ENCODE measurements around the gene CHMP4A. TPM values are rescaled to one million over a fixed set of nuclear protein-coding genes. Genes with fewer than 3 reads are reported as not detected.

CHMP4A gene
- total and polyA plus RNA-seq, 2 experiments from 2014 or later, result 25.6 to 73.6 TPM

DNA sequence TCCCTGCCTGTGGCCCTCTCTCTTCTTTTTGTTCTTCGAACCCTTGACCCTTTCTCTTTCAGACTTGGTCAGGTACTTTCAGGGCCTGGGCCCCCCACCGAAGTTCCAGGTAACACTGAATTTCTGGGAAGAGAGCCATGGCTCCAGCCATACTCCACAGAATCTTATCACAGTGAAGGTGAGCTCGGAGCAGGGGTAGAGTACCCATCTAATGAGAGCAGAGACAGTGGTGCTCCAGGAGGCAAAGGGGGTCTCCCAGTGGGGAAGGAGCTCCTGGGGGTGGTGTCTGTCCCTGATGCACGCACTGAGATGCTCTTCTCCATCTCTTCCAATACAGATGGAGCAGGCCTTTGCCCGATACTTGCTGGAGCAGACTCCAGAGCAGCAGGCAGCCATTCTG lies 47.5 kb downstream of the CHMP4A start:
- H3K36me3 ChIP-seq (replicated peaks; ENCODE audit: insufficient read depth, low read depth), result no peaks in the 10 kb centered on the region
- TF ChIP-seq EZH2 (IDR thresholded peaks at IDR 0.05; ENCODE audit: borderline replicate concordance) (no peak), EZH2phosphoT487 (IDR thresholded peaks at IDR 0.05; ENCODE audit: low read depth, severe bottlenecking, unreplicated experiment) (no peak)
- TF ChIP-seq, protein P1, sequence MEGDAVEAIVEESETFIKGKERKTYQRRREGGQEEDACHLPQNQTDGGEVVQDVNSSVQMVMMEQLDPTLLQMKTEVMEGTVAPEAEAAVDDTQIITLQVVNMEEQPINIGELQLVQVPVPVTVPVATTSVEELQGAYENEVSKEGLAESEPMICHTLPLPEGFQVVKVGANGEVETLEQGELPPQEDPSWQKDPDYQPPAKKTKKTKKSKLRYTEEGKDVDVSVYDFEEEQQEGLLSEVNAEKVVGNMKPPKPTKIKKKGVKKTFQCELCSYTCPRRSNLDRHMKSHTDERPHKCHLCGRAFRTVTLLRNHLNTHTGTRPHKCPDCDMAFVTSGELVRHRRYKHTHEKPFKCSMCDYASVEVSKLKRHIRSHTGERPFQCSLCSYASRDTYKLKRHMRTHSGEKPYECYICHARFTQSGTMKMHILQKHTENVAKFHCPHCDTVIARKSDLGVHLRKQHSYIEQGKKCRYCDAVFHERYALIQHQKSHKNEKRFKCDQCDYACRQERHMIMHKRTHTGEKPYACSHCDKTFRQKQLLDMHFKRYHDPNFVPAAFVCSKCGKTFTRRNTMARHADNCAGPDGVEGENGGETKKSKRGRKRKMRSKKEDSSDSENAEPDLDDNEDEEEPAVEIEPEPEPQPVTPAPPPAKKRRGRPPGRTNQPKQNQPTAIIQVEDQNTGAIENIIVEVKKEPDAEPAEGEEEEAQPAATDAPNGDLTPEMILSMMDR (IDR thresholded peaks at IDR 0.05; ENCODE audit: poor library complexity), result no peak
- 98% methylated on average over 5 of the region's 5 CpGs for WGBS (ENCODE audit: low lambda C conversion rate, missing lambda C conversion rate)
- H3K79me2 ChIP-seq, result peaks cover 25% of the 10 kb centered on the region
- H3K27me3 ChIP-seq, result no peaks in the 10 kb centered on the region
- H2AFZ ChIP-seq, result no peak overlapping the region
- H3K9me3 ChIP-seq (ENCODE audit: low read depth), result no peaks in the 10 kb centered on the region
- peaks cover 5% of the 10 kb centered on the region for H4K20me1 ChIP-seq (ENCODE audit: insufficient read depth, poor library complexity, severe bottlenecking)
- H3K4me2 ChIP-seq, result no peak overlapping the region
- H3K9me2 ChIP-seq (replicated peaks; ENCODE audit: insufficient read depth), result no peaks in the 10 kb centered on the region
- H3K4me3 ChIP-seq, result no peak overlapping the region
- no peak overlapping the region for H3K27ac ChIP-seq
- H3K4me1 ChIP-seq (ENCODE audit: insufficient read depth), result peaks cover 13% of the 10 kb centered on the region
- DNase-seq (ENCODE audit: low spot score), result no peak

DNA sequence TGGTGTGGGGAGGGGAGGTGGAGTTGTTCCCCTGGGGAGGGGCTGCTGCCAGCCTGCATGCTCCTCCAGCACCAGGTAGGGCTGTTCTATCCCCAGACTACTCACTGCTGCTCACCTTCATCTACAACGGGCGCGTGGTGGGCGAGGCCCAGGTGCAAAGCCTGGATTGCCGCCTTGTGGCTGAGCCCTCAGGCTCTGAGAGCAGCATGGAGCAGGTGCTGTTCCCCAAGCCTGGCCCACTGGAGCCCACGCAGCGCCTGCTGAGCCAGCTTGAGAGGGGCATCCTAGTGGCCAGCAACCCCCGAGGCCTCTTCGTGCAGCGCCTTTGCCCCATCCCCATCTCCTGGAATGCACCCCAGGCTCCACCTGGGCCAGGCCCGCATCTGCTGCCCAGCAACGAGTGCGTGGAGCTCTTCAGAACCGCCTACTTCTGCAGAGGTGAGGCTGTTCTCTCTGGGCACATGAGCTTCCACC lies 48.7 kb downstream of the CHMP4A start:
- no peaks in the 10 kb centered on the region for H3K27me3 ChIP-seq
- peaks cover 25% of the 10 kb centered on the region for H3K79me2 ChIP-seq
- no peaks in the 10 kb centered on the region for H3K9me3 ChIP-seq (ENCODE audit: low read depth)
- 94% methylated on average over 14 of the region's 14 CpGs for WGBS (ENCODE audit: low lambda C conversion rate, missing lambda C conversion rate)
- peaks cover 5% of the 10 kb centered on the region for H4K20me1 ChIP-seq (ENCODE audit: insufficient read depth, poor library complexity, severe bottlenecking)
- no peak for DNase-seq (ENCODE audit: low spot score)
- no peak overlapping the region for H3K4me2 ChIP-seq
- no peak overlapping the region for H3K4me3 ChIP-seq
- H3K9me2 ChIP-seq (replicated peaks; ENCODE audit: insufficient read depth), result no peaks in the 10 kb centered on the region
- peaks cover 16% of the 10 kb centered on the region for H3K4me1 ChIP-seq (ENCODE audit: insufficient read depth)
- H3K36me3 ChIP-seq (replicated peaks; ENCODE audit: insufficient read depth, low read depth), result no peaks in the 10 kb centered on the region
- no peak overlapping the region for H2AFZ ChIP-seq
- no peak overlapping the region for H3K27ac ChIP-seq
- no peak for TF ChIP-seq EZH2 (IDR thresholded peaks at IDR 0.05; ENCODE audit: borderline replicate concordance)
- TF ChIP-seq, protein P1 (IDR thresholded peaks at IDR 0.05; ENCODE audit: poor library complexity), result no peak
- no peak for TF ChIP-seq EZH2phosphoT487 (IDR thresholded peaks at IDR 0.05; ENCODE audit: low read depth, severe bottlenecking, unreplicated experiment)

DNA sequence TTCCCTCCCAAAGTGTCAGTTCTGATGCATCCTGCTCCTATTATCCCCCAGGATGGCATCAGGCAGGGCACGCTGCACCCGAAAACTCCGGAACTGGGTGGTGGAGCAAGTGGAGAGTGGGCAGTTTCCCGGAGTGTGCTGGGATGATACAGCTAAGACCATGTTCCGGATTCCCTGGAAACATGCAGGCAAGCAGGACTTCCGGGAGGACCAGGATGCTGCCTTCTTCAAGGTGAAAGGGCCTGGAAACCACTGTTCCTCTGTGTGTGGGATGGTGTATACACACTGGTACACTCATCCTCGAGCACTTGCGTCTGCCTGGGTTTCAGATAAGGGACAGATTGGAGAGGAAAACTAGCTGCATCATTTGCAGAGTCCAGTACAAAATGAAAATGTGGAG lies 51.2 kb downstream of the CHMP4A start:
- H3K4me2 ChIP-seq, result peak overlapping the region; percentile 87
- H4K20me1 ChIP-seq (ENCODE audit: insufficient read depth, poor library complexity, severe bottlenecking), result peaks cover 5% of the 10 kb centered on the region
- H3K4me1 ChIP-seq (ENCODE audit: insufficient read depth), result peaks cover 16% of the 10 kb centered on the region
- peaks cover 25% of the 10 kb centered on the region for H3K79me2 ChIP-seq
- WGBS (ENCODE audit: low lambda C conversion rate, missing lambda C conversion rate), result 86% methylated on average over 8 of the region's 8 CpGs
- no peaks in the 10 kb centered on the region for H3K36me3 ChIP-seq (replicated peaks; ENCODE audit: insufficient read depth, low read depth)
- DNase-seq (ENCODE audit: low spot score), result no peak
- H3K9me2 ChIP-seq (replicated peaks; ENCODE audit: insufficient read depth), result no peaks in the 10 kb centered on the region
- H3K27me3 ChIP-seq, result no peaks in the 10 kb centered on the region
- no peaks in the 10 kb centered on the region for H3K9me3 ChIP-seq (ENCODE audit: low read depth)
- H3K27ac ChIP-seq, result peak overlapping the region; percentile 91
- no peak overlapping the region for H2AFZ ChIP-seq
- H3K4me3 ChIP-seq, result peak overlapping the region; percentile 25
- no peak for TF ChIP-seq EZH2phosphoT487 (IDR thresholded peaks at IDR 0.05; ENCODE audit: low read depth, severe bottlenecking, unreplicated experiment)
- no peak for TF ChIP-seq EZH2 (IDR thresholded peaks at IDR 0.05; ENCODE audit: borderline replicate concordance)
- TF ChIP-seq, protein P1 (IDR thresholded peaks at IDR 0.05; ENCODE audit: poor library complexity), result no peak
